Adipocyte (in vitro differentiated cells): ENCODE measurements around the gene DNTTIP2.
"Not testable (repeated sequence)": the region's sequence is repeated elsewhere in the genome, so short reads cannot be mapped to it uniquely, and the experiment has no call there.

ENCODE experiments used
- DNase-seq: peaks from one replicate; pipeline ENCODE4 v3.0.0-alpha.2; 2015; ENCODE audit warnings: low read depth
- H3K27me3 ChIP-seq: replicated peaks from 2 replicates; pipeline ENCODE4 v1.7.0; 2013; ENCODE audit warnings: mild to moderate bottlenecking, low read length, moderate library complexity; ENCODE audit not compliant: control insufficient read depth, insufficient read depth
- H3K36me3 ChIP-seq: 2 replicates; pipeline ENCODE4 v1.7.0; 2013; ENCODE audit warnings: low read length, mild to moderate bottlenecking, moderate library complexity; ENCODE audit not compliant: control insufficient read depth, insufficient read depth, severe bottlenecking
- H3K4me1 ChIP-seq: 2 replicates; pipeline ENCODE4 v1.7.0; 2013; ENCODE audit warnings: mild to moderate bottlenecking, low read length, moderate library complexity; ENCODE audit not compliant: control insufficient read depth, insufficient read depth
- H3K4me3 ChIP-seq: 2 replicates; pipeline ENCODE4 v1.7.0; 2013; ENCODE audit warnings: mild to moderate bottlenecking, low read length, moderate library complexity
- H3K9ac ChIP-seq: 2 replicates; pipeline ENCODE4 v1.7.0; 2013; ENCODE audit warnings: mild to moderate bottlenecking, low read length, moderate library complexity
- H3K9me3 ChIP-seq: 2 replicates; pipeline ENCODE4 v1.7.0; 2013; ENCODE audit warnings: mild to moderate bottlenecking, low read length, moderate library complexity; ENCODE audit not compliant: control insufficient read depth

The DNTTIP2 gene, protein sequence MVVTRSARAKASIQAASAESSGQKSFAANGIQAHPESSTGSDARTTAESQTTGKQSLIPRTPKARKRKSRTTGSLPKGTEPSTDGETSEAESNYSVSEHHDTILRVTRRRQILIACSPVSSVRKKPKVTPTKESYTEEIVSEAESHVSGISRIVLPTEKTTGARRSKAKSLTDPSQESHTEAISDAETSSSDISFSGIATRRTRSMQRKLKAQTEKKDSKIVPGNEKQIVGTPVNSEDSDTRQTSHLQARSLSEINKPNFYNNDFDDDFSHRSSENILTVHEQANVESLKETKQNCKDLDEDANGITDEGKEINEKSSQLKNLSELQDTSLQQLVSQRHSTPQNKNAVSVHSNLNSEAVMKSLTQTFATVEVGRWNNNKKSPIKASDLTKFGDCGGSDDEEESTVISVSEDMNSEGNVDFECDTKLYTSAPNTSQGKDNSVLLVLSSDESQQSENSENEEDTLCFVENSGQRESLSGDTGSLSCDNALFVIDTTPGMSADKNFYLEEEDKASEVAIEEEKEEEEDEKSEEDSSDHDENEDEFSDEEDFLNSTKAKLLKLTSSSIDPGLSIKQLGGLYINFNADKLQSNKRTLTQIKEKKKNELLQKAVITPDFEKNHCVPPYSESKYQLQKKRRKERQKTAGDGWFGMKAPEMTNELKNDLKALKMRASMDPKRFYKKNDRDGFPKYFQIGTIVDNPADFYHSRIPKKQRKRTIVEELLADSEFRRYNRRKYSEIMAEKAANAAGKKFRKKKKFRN

DNA sequence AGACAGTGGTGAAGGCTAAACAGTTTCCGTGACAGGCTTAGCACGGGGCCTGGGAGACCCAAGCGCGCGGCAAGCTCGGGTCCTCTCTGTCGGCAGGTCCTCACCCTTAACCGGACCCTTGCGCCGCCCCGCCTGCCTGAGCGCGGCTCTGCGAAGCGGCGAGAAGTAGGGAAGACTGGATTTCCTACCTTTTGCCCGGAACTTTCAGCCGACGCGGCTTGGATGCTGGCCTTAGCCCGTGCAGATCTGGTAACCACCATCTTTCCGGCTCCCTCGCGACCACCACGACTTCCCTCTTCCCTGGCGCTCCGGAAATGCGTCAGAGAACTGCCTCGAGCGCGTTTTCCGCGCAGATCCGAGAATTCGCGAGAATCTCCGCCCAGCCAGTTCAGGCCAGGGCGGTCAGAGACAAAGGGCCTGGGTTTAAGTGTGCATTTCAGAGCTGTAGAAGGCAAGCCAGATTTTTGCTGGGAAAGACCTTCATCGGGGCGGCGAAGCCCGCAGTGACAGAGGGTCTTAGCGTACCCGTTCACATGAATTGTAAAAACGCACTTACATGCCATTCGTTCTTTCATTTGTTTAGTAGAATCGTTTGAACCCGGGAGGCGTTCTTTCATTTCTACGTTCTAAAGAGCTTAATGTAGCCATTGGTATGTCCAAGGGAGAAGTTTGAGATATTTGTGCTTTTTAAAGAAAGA lies at the start of gene DNTTIP2:
Gene DNTTIP2, minus strand, starts transcription at position 318 of the 698 bp plus-strand sequence. Its CDS starts 58 bp downstream, at position 260.
- Histone ChIP-seq H3K36me3 (peaks cover 44% of the 10 kb centered on the region), H3K27me3 (no peaks in the 10 kb centered on the region), H3K9me3 (no peaks in the 10 kb centered on the region), H3K4me1 (peaks cover 22% of the 10 kb centered on the region), H3K4me3 (peak within 1 kb of the TSS; percentile 100), H3K9ac (peak within 1 kb of the TSS; percentile 91)
- peak; percentile 98 for DNase-seq

DNA sequence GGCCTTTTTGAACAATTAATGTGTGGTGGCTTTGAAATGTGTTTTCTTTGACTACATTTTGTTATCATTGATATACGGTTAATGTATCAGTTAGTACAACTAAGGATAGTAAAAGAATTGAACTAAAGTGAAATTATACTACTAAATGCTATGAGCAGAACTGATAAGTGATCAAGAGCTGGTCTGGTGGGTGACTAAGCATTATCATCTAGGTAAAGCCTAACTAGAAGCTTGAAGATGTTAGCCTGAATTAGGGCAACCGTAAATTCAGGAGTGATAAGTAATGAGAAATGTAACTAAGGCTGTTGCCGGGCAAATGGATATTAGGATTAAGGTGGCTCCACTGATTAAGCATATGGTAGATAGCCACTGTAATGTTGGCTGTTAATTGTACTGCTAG lies 46.2 kb upstream of the DNTTIP2 start:
- H3K9me3 ChIP-seq = no peaks in the 10 kb centered on the region
- no peaks in the 10 kb centered on the region for H3K36me3 ChIP-seq
- no peaks in the 10 kb centered on the region for H3K4me1 ChIP-seq
- DNase-seq = no peak
- H3K4me3 ChIP-seq = no peak overlapping the region
- no peak overlapping the region for H3K9ac ChIP-seq
- H3K27me3 ChIP-seq = no peaks in the 10 kb centered on the region

DNA sequence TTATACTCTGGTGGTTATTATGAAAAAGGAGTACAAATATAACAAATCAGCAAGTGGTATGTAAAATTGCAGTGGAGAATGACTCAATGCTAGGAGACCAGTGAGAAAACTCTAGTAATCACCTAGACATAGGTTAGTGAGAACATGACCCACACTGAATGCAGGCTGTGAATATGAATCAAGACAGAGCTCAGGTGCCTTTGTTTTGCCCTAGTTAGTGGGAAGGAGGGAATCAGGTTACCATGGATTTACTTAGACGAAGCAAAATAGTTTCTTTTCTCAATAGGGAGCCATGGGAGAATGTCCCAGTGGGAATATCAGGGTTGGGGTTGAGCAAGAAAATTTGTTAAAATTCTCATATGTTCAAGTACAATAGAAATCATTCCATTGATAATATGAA lies 40.8 kb upstream of the DNTTIP2 start:
- DNase-seq = no peak

DNA sequence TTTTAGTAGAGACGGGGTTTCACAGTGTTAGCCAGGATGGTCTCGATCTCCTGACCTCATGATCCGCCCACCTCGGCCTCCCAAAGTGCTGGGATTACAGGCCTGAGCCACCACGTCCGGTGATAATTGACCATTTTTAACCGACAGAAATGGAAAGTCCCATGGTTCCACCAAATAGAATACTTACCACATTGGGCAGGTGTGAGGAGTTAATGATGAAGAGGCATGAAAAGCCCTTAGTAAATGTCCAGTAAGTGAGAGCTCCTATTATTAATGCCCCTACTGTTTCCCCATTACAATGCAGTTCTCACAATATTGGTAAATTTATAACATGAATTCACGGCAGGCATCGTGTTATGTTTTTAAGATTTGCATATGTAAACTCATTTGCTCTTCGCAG lies 38.3 kb upstream of the DNTTIP2 start:
- H3K9ac ChIP-seq = no peak overlapping the region
- H3K4me3 ChIP-seq = no peak overlapping the region
- no peaks in the 10 kb centered on the region for H3K27me3 ChIP-seq
- no peaks in the 10 kb centered on the region for H3K36me3 ChIP-seq
- H3K9me3 ChIP-seq = peaks cover 7% of the 10 kb centered on the region
- DNase-seq = no peak
- H3K4me1 ChIP-seq = no peaks in the 10 kb centered on the region

More for the DNA sequence above, 40.8 kb upstream of the DNTTIP2 start:
- no peaks in the 10 kb centered on the region for H3K4me1 ChIP-seq
- H3K36me3 ChIP-seq = no peaks in the 10 kb centered on the region
- H3K4me3 ChIP-seq = no peak overlapping the region
- no peak overlapping the region for H3K9ac ChIP-seq
- peaks cover 7% of the 10 kb centered on the region for H3K9me3 ChIP-seq
- H3K27me3 ChIP-seq = no peaks in the 10 kb centered on the region

DNA sequence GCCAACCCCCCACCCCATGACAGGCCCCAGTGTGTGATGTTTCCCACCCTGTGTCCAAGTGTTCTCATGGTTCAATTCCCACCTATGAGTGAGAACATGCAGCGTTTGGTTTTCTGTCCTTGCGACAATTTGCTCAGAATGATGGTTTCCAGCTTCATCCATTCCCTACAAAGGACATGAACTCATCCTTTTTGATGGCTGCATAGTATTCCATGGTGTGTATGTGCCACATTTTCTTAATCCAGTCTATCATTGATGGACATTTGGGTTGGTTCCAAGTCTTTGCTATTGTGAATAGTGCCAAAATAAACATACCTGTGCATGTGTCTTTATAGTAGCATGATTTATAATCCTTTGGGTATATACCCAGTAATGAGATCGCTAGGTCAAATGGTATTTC lies 31.9 kb upstream of the DNTTIP2 start:
- DNase-seq, H3K9ac ChIP-seq, H3K36me3 ChIP-seq, H3K27me3 ChIP-seq, H3K9me3 ChIP-seq, H3K4me3 ChIP-seq: not testable (repeated sequence)
- H3K4me1 ChIP-seq = peaks cover 24% of the 10 kb centered on the region

DNA sequence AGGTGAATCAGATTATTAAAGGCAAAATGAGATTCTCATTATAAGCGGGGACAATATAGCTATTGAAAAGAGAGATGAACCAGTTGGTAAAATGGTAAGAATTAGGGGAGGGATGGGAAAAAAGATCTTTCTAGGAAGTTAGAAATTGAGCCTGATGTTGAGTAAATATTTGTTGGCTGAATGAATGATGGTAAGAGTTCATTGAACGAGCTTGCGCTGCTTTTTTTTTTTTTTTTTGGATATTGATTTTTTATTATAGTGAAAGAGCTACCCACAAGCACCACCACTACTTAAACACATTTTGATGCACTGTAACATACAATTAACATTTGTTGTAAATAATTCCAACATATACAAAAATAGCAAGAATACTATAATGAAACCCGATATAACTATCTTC lies 31.3 kb upstream of the DNTTIP2 start:
- no peaks in the 10 kb centered on the region for H3K9me3 ChIP-seq
- H3K4me3 ChIP-seq = no peak overlapping the region
- no peaks in the 10 kb centered on the region for H3K27me3 ChIP-seq
- peaks cover 30% of the 10 kb centered on the region for H3K4me1 ChIP-seq
- H3K9ac ChIP-seq = no peak overlapping the region
- no peaks in the 10 kb centered on the region for H3K36me3 ChIP-seq
- DNase-seq = no peak

DNA sequence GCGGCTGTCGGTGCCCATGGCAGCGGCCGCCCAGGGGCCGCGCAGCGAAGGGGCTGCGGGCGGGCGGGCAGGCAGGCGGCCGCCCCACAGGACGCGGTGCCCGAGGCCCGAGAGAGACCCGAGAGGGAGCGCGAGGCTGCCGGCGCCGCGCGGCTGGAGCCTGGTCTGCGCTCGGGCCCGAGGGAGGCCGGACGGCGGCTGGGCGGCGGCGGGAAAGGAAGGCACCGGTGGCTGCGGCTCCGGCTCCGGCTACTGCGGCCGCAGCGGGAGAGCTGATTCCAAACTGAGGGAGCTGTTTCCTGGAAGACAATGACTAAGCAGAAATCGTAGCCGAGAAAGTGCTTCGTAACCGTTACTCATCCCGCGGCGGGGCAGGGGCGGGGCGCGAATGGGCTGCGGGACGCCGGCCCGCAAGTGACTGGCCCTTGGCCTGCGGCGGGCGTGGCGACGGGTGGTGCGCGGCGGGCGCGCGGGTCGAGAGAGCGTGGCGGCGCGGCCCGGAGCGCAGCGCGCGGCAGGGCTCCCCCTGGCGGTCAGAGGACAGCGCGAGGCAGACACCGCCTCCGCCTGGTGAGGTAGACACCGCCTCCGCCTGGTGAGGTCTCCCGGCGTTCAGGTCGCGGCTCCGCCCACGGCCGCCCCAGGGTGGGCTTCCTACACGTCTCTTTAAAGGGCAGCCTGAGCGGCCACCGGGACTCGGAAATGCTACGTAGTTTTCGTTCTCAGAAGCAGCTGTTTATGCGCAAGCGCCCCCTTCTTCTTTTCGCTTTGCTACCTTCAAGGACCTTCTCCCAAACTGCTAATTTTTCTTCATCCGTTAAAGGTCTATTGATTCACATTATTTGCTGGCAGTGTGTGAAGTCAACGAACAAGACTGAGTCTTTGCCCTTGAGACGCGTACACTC lies 30.4 kb upstream of the DNTTIP2 start, which contains the start of gene GCLM:
Gene GCLM, minus strand, starts transcription at position 285 of the 905 bp plus-strand sequence. Its CDS starts 267 bp downstream, at position 18.
- Histone ChIP-seq H3K9ac (peak within 1 kb of the TSS; percentile 89), H3K9me3 (no peaks in the 10 kb centered on the region), H3K4me3 (peak within 1 kb of the TSS; percentile 94), H3K36me3 (no peaks in the 10 kb centered on the region), H3K27me3 (no peaks in the 10 kb centered on the region), H3K4me1 (peaks cover 39% of the 10 kb centered on the region)
- peak; percentile 97 for DNase-seq

DNA sequence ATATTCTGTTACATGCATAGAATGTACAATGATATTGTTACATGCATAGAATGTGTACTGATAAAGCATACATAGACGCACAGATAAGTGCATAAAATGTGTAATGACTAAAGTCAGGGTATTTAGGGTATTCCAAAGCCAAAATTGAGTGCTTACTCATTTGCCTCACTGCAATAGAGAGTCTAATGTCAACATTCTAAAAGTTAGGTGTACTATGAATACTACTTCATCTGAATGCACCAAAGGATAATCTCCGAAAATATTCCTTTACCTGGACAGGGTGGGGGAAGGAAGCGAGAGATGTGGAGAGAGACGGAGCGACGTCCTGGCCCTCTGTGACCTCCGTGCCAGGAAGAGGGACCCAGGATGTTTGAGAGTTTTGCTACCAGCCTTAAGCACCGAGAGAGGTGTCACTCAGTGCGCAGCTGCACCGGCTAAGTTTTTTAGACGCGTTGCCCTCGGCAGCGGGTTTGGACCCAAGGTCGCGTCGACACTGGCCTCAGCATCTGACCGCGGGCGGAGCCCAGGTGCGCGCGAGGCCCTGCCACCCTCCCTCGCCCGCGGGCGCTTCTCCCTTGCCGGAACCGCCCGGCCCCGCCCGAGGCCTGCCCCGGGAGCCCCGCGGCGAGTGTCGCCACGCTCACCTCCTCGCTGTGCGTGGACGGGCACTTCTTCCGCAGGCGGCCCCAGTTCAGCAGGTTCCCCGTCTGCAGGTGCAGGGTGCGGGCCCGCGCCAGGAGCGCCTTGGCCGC lies 29.6 kb upstream of the DNTTIP2 start:
- H3K9me3 ChIP-seq = no peaks in the 10 kb centered on the region
- H3K4me3 ChIP-seq = peak overlapping the region; percentile 94
- H3K36me3 ChIP-seq = peaks cover 3% of the 10 kb centered on the region
- peak overlapping the region; percentile 89 for H3K9ac ChIP-seq
- DNase-seq = peak; percentile 57
- no peaks in the 10 kb centered on the region for H3K27me3 ChIP-seq
- peaks cover 47% of the 10 kb centered on the region for H3K4me1 ChIP-seq

DNA sequence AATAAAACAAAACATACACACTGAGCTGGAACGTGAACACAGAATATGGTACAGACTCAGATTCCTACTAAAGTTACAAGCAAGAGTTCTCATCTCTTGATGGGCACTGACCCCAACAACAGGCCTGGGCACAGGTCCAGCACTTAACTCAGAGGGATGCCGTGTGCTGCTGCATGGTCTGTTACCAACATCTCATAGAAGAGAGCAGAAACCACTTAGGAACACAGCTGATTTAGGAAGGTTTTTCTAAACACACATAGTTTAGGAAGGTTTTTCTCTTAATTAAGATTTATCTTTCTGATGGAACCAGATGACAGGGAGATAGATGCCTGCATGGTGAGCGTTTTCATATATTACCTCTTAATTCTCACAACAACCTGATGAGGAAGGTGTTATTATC lies 28.7 kb upstream of the DNTTIP2 start:
- H3K9ac ChIP-seq = peak overlapping the region; percentile 89
- H3K27me3 ChIP-seq = no peaks in the 10 kb centered on the region
- peak; percentile 77 for DNase-seq
- peaks cover 47% of the 10 kb centered on the region for H3K4me1 ChIP-seq
- peak overlapping the region; percentile 94 for H3K4me3 ChIP-seq
- no peaks in the 10 kb centered on the region for H3K9me3 ChIP-seq
- peaks cover 6% of the 10 kb centered on the region for H3K36me3 ChIP-seq

DNA sequence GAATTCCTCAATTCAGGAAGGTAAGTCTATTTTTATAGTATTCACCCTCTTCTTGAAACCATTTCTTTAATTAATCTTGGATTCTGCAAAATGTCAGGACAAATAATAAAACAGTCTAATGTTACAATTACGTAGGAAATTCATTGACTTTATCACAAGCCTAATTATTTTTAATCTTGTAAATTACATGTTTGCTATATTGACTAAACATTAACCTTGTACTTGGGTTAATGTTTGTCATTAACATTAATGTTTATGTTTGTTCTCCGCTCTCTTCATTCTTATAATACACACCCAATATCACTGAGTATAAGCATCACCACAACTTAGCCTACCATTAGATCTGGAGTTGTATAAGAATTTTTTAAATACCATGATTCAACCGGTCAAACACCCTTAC lies 27.5 kb upstream of the DNTTIP2 start:
- H3K4me3 ChIP-seq = peak overlapping the region; percentile 94
- peaks cover 47% of the 10 kb centered on the region for H3K4me1 ChIP-seq
- DNase-seq = no peak
- H3K9me3 ChIP-seq = no peaks in the 10 kb centered on the region
- no peaks in the 10 kb centered on the region for H3K27me3 ChIP-seq
- H3K36me3 ChIP-seq = peaks cover 8% of the 10 kb centered on the region
- H3K9ac ChIP-seq = peak overlapping the region; percentile 89
